ENCODE measurements around the gene UBE2J2.

The UBE2J2 gene

DNA sequence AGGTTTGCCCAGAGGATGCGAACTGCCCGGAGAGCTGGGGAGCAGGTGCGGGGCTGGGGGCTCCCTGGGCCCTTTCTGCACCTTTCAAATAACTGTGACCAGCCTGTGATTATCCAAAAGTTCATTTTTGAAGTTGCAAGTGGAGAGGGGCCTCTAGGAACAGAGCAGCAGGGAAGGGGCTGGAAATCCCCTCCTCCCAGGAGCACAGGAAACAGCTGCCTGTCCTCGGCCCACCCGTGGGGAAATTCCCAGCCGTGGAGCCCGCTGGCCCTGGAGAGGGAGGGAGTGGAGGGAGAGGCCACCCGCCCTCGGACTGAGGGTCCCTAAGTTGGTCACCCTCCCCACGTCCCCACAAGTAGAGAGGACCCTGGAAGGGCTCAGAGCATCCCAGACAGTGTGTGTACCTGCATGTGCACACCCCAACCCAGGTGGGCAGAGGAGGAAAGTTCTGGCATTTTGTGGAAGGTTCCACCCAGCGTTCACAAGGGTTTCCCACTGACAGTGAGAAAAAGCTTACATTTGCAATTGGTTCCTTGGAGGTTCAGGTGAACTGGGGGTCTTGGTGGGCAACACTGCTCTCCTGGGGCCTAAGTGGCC is 58.5 kb downstream of the UBE2J2 start:
- DNase-seq: no peak

- DNase-seq: no peak
These were observed 60.0 kb downstream of the UBE2J2 start, which contains the start of gene TNFRSF4 for GRCh38 chr1:1213345-1214265. TSS of gene TNFRSF4 (minus strand) at chr1:1214153. CDS start at chr1:1214127, 26 bp downstream.

DNA sequence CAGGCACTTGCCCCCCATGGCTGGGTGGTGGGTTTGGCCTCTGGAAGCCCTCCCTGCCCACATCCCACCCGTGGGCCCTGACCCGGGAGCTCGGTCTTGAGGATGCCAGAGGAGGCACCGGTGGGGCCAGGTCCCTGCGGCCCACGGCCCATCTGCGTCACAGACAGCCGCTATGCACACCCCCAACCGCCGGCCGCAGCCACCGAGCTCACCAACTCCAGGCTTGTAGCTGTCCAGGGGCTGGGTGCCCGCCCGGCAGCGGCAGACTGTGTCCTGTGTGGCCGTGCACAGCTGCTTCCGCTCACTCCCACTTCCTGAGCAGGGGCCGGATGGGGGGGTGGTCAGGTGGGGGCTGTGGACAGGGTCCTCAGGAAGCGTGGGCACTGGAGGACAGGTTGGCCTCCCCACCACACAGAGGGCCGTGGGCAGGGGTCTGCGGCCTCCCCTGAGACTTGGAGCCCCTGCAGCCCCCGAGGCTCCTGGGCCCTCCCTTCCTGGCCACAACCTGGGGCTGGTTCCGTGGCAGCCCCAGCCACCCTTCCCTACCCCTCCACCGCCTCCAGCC is 60.8 kb downstream of the UBE2J2 start:
- no peak for DNase-seq

DNA sequence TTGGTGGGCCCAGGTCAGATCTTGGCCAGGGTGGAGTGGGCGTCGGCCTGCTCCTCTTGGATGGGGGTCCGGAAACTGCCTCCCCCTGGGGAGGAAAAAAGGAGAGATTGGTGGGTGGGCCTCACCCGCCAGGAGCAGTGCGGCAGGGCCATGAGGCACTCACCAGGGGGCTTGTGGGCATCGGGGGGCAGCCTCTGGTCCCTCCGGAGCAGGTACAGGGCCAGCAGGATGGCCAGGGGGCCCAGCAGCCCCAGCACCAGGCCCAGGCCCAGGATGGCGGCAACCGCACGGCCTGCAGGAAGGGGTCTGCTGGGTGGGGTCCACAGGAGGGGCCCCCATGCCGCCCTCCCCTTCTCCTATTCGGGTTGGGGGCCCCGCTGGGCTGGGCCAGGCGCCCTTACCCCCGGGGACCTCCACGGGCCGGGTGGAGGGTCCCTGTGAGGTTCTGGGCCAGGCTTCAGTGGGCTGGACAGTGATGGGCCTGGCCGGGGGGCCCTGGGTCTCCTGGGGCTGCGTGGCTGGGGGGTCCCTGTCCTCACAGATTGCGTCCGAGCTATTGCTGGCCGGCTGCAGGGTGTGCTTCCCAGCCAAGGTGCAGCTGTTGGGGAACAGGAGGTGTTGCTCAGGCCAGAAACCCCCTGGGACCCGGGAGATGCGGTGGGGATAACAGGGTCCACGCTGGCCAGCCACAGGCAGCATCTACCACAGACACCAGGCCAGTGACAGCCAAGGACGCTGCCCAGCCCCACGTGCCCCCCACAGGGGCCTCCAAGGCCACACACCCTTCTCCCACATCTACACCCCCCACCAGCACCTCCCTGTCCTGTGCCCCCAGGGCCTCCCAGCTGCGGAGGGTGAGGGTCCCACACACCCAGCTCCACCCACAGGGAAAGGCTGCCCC is 61.9 kb downstream of the UBE2J2 start:
- no peak for DNase-seq

DNA sequence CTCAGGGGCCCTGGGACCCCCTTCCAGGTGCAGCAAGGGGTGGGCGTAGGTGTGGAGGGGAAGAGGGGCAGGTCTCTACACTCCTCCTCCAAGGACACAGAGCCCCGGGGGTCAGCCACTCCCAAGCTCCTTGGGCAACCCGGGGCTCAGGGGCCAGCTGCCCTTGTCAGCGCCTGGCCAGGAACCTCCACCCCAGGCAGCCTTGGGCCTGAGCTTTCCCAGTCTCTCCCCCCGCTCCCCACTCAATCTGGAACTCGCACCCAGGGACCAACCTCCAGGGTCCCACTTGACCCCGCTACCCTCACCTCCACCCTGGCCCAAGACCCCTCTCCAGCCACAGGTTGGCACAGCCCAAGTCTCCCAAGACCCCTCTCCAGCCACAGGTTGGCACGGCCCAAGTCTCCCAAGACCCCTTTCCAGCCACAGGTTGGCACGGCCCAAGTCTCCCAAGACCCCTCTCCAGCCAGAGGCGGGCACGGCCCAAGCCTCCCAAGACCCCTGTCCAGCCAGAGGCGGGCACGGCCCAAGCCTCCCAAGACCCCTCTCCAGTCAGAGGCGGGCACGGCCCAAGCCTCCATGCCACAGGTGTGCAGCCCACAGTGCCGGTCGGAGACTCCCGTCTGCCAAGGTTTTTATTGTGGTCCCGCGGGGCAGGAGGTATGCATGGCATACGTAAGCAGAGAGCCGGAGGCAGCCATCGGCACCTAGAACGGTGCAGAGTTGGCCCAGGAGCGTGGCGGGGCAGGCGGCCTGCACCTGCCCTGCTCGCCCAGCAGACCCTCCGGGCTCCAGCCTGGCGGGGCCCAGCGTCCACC is 62.7 kb downstream of the UBE2J2 start:
- no peak for DNase-seq

DNA sequence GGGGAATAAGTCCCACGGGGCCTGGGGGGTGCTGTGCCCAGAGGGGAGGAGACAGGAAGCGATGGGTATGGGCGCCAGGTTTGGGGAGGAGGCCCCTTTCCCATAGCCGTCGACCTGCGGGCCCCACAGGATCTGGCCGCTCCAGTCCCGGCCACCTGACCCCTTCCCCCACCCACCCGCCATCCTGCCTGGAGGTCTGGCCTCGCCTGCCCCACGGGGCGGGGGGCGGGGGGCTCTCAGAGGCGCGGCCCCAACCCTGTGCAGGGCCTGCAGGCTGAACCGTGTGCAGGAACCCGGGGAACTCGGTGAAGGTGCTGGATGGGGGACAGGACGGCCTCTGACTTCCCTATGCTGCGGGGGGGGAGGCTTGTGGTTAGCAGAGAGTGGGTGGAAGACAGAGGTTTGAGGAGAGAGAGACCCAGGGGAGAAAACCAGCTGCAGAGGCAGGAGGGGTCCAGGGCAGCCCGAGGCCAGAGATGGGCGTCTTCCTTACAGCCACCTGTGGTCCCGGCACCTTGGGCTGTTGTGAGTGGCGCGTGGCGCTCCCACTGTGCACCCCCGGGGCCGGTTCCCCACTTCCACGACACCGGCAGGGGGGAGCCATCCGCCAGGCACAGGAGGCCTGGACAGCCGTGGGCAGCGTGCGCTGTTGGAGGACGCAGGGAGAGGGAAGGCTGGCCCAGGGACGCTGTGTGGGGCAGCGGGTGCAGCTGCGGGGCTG is 64.8 kb downstream of the UBE2J2 start:
- DNase-seq: no peak

GRCh38 chr1:1207571-1207892 is 66.1 kb downstream of the UBE2J2 start:
- DNase-seq: no peak

GRCh38 chr1:1206966-1207531 is 66.6 kb downstream of the UBE2J2 start:
- no peak for DNase-seq

DNA sequence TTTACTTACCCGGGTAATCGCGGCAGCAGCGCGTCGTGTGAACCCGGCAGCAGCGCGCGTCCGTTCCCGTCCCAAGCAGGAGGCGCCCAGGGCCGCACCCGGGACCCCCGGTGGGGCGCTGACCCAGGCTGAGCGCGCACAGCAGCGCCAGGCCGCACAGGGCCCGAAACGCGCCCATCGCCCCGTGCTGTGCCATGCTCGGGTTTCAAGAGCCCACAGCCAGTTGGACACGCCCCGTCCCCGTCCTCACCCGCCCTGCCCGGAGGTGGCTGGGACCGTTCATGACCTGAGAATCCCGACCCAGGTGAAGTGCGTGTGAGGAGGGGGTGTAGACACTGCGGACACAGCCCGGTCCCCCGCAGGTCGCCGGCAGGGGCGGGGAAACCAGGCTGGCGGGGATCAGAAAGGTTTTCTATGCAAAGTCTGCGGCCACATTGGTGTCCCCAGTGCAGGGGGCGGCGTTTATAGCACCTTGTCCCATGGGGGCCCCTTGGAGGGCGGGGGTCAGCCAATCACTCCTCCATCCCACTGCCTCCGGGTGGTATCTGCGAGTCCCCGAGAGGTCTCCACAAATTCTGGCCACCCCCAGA is 67.2 kb downstream of the UBE2J2 start, which contains the start of gene TNFRSF18:
TSS of gene TNFRSF18 (minus strand) at position 217 of the 590 bp plus-strand sequence. CDS start at position 196, 21 bp downstream.
- no peak for DNase-seq

DNA sequence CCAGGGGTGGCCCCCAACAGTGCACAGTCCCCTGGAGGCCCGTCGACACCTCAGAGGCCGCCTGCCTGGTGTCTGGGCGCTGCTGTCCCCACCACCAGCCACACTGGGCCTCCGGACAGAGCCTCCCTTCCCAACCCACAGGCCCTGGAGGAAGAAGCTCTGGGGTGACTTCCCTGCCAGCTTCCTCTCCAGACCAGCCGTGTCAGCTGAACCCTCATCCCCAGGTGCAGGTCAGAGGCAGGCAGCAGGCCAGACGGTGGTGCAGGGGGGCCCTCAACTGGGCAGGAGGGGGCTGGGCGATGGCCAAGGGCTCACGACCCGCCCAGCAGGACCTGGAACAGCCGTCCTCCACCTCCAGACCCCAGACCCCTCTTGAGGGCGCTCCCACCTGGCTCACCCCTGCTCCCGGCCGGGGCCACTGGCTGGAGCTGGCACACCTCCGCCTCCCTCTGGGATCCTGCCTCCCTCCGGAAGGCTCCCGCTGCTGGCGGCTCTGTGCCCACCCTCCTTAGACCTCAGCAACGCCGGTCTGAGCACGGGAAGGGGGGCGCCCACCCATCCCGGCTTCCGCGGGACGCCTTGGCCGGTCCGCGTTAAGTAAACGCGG is 67.8 kb downstream of the UBE2J2 start:
- DNase-seq: no peak

DNA sequence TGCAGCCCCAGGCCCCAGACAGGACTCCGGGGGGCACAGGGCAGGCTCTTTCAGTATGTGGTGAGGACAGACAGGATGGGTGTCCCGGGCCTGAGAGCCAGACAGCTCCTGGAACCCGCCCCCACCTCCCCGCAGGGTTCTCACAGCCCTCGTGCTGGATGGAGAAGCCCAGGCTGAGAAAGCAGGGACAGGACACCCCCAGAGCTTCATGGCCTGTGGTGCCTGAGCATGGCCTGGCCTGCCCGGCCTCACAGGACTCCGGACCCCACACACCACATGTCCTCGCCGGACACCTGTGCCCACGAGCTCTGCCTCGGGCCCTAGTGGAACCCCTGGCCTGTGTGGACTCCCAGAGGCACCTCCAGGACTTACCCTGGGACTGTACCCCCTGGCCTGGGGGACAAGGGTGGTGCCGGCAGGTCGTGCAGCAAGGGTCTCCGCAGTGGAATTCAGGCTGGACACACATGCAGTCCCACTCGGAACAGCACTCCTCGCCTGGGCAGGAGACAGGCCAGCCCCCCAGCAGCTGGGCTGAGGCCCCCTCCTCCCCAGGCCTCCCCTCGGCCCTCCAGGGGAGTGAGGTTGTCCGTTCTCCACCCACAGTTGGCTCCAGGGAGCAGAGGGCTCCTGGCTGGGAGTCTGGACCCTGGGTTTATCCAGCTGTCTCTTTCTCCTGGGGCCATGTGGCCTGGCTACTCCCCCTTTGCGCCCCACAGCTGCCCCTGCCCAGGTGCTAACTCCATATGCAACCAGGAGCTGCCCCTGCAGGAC is 68.5 kb downstream of the UBE2J2 start:
- no peak for DNase-seq

- DNase-seq: no peak
These were observed 69.2 kb downstream of the UBE2J2 start for GRCh38 chr1:1204425-1204920.

Measured in amygdala (tissue), 56 donors.